ENCODE measurements around the gene GPR137B.
"Not testable (repeated sequence)": the region's sequence is repeated elsewhere in the genome, so short reads cannot be mapped to it uniquely, and the experiment has no call there.

DNA sequence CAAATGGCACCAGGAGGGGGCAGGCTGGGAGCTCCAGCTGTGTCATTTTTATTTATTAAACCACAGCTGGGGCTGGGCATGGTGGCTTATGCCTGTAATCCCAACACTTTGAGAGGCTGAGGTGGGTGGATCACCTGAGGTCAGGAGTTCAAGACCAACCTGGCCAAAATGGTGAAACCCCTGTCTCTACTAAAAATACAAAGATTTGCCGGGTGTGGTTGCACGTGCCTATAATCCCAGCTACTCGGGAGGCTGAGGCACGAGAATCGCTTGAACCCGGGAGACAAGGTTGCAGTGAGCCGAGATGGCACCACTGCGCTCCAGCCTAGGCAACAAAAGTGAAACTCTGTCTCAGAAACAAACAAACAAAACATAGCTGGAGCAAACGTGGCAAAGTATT lies 15.7 kb downstream of the GPR137B start:
- not testable (repeated sequence) for TF ChIP-seq SP3 (tag by site-specific recombination; IDR thresholded peaks at IDR 0.05); CTCF (tag by site-specific recombination; IDR thresholded peaks at IDR 0.05); TRIM28 (IDR thresholded peaks at IDR 0.05; ENCODE audit: borderline replicate concordance, low read length); PATZ1 (tag by site-specific recombination; IDR thresholded peaks at IDR 0.05)
